Measurements from ENCODE around the gene NKAIN2.

- TF ChIP-seq CTCF (IDR thresholded peaks at IDR 0.05 in 4 of 5, conservative IDR thresholded peaks at IDR 0.05 in 1 of 5) (no peak), POLR2A (IDR thresholded peaks at IDR 0.05) (no peak)
Observed at GRCh38 chr6:123913863-123914262, 110.2 kb downstream of the NKAIN2 start.
